Esophagus (tissue), 2 donors: ENCODE data around the gene TTLL7. TPM values are rescaled to one million over a fixed set of nuclear protein-coding genes. Genes with fewer than 3 reads are reported as not detected.

ENCODE experiments used
- H3K27ac ChIP-seq, 2 donors: one replicate each; pipeline ENCODE4 v1.5.1; 2013; ENCODE audit warnings: low read depth in 2 of 2, mild to moderate bottlenecking in 2 of 2, inconsistent platforms in 1 of 2, low read length in 1 of 2, moderate library complexity in 1 of 2
- H3K27me3 ChIP-seq, 2 donors: one replicate each; pipeline ENCODE4 v1.6.1; 2013; ENCODE audit warnings: low read length in 2 of 2, control low read depth in 1 of 2, mild to moderate bottlenecking in 1 of 2; ENCODE audit not compliant: insufficient read depth in 2 of 2, control insufficient read depth in 1 of 2
- H3K36me3 ChIP-seq, 2 donors: one replicate each; pipeline ENCODE4 v1.6.1; 2013; ENCODE audit warnings: low read length in 1 of 2; ENCODE audit not compliant: control insufficient read depth in 2 of 2, insufficient read depth in 2 of 2
- H3K4me1 ChIP-seq, 2 donors: one replicate each; pipeline ENCODE4 v1.6.1; 2013; ENCODE audit warnings: low read length in 1 of 2; ENCODE audit not compliant: control insufficient read depth in 2 of 2, insufficient read depth in 2 of 2
- H3K4me3 ChIP-seq, 2 donors: one replicate each; pipeline ENCODE4 v1.5.1; 2013; ENCODE audit warnings: low read length in 2 of 2, mild to moderate bottlenecking in 2 of 2, low read depth in 1 of 2, moderate library complexity in 1 of 2
- H3K9me3 ChIP-seq, 2 donors: one replicate each; pipeline ENCODE4 v1.6.1; 2013; ENCODE audit warnings: mild to moderate bottlenecking in 2 of 2, low read depth in 1 of 2, low read length in 1 of 2, moderate library complexity in 1 of 2; ENCODE audit not compliant: control insufficient read depth in 2 of 2, insufficient read depth in 1 of 2
- WGBS, 2 donors: extraction: QIAGEN DNeasy Blood & Tissue Kit; methylation state at CpG; one replicate each; pipeline ENCODE4 v1.1.7; 2013; 5-methylcytosine and 5-hydroxymethylcytosine counted together
- polyA plus RNA-seq, 2 donors: library from polyadenylated mRNA; stranded (reverse); fragments of 200-250 nt; gene quantifications; one replicate each; pipeline ENCODE4 v1.2.3, GENCODE V29; 2013
- donor health status: healthy with polysubstance abuse.
- donor health status: Bipolar disorder and iron deficiency.

The TTLL7 gene
- polyA plus RNA-seq, 2 donors: 1.6 to 3.6 TPM

DNA sequence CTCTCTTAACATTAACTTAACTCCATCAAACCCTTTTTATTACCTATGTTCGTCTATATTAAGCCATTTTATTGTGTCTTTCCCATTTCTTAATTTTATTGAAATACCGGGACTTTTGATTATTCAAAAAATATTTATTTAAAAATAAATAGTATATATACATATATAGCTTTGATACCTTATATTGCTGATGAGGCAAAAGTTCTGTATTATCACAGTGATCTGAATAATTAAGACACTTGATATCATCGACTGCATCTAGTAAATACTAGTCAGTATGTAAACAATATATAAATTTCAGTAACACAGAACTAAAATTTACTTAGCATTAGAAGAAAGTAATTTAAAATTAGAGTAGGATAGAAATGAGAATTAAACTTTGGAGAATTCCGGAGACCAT, 22.0 kb downstream of the TTLL7 start:
- no peaks in the 10 kb centered on the region for H3K27me3 ChIP-seq
- no peaks in the 10 kb centered on the region for H3K36me3 ChIP-seq
- 89 to 94% methylated on average over 4 of the region's 4 CpGs for WGBS, 2 donors
- no peak overlapping the region for H3K4me3 ChIP-seq
- no peak overlapping the region for H3K27ac ChIP-seq
- H3K9me3 ChIP-seq: no peaks in the 10 kb centered on the region
- no peaks in the 10 kb centered on the region for H3K4me1 ChIP-seq

DNA sequence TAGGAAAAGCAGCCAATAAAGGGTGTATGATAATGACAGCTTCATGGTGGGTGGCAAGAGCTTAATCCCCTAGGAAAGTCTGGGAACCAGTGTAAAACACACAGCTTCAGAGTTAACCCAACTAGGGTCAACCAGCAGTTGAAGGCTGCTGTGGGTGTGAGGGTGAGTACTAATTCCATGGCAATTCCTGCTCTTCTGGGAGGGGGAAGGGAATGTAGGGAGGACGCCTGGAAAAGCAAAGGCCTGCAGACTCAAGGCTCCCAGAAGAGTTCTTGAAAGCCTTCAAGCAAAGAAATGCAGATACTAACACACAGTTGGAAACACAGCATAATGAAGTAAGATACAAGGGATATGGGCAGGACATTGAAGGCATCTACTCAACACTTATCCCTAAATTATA, 28.1 kb downstream of the TTLL7 start:
- Histone ChIP-seq H3K36me3 (no peaks in the 10 kb centered on the region), H3K27me3 (no peaks in the 10 kb centered on the region), H3K27ac (no peak overlapping the region), H3K4me3 (no peak overlapping the region), H3K9me3 (no peaks in the 10 kb centered on the region), H3K4me1 (no peaks in the 10 kb centered on the region)
- 77 to 86% methylated on average over 1 of the region's 1 CpG for WGBS, 2 donors

DNA sequence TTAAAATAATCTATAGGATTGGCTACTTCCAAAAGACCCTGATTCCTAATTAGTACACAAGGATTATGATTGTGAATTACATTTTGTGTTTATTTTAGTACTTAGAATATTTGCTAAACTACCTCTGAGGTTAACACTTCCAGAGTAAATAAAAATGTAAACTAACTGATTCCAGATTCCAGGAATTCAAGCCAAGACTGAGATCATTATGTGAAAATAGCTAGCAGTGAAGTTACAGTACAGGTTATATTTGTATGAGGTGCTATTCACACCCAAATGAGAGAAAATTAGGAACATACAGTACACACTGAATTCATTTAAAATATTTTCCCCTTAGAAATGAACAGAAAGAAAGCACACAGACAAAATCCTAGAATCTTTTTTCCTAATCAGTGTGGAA, 28.8 kb downstream of the TTLL7 start:
- H3K27me3 ChIP-seq: no peaks in the 10 kb centered on the region
- no peak overlapping the region for H3K27ac ChIP-seq
- H3K9me3 ChIP-seq: no peaks in the 10 kb centered on the region
- no peaks in the 10 kb centered on the region for H3K36me3 ChIP-seq
- H3K4me1 ChIP-seq: no peaks in the 10 kb centered on the region
- no peak overlapping the region for H3K4me3 ChIP-seq

DNA sequence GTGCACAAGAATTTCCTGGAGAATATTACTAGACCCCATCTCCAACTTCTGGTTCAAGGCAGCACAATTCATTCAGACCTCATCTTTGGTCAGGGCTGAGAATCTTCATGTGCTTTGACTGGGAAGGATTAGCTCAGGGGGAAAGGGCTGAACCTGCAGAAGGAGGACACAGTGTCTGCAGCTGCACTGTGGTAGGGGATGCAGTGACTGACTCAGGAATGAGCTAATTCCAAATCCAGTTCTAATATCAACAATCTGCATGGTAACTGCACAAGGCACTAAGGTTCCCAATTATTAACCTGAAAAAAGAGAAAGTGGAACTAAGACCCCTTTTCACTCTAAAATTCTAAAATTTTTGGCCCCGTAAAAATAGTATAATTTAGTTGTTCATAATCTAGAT, 31.6 kb downstream of the TTLL7 start:
- Histone ChIP-seq H3K36me3 (no peaks in the 10 kb centered on the region), H3K27me3 (no peaks in the 10 kb centered on the region), H3K27ac (no peak overlapping the region), H3K4me1 (no peaks in the 10 kb centered on the region), H3K9me3 (no peaks in the 10 kb centered on the region), H3K4me3 (no peak overlapping the region)
- 98 to 100% methylated on average over 1 of the region's 1 CpG for WGBS, 2 donors

DNA sequence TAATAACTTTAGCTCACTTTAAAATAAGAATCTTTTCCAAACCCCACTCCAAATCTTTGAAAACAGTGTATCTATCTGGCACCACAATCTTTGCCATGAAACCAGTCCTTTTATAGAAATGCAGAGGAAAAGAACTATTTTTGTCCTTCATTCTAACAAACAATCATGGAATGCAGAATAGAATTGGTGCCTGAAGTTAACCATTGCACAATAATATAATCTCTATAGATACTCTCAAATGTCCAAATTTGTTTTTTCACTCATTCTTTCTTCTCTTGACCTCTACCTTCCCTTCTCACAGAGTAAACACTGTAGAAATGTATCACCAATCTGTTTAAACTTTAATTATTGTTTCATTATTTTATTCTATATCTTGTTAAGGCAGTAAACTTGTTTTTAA, 34.8 kb downstream of the TTLL7 start:
- no peaks in the 10 kb centered on the region for H3K27me3 ChIP-seq
- H3K9me3 ChIP-seq: no peaks in the 10 kb centered on the region
- no peaks in the 10 kb centered on the region for H3K36me3 ChIP-seq
- H3K4me1 ChIP-seq: no peaks in the 10 kb centered on the region
- no peak overlapping the region for H3K27ac ChIP-seq
- H3K4me3 ChIP-seq: no peak overlapping the region

DNA sequence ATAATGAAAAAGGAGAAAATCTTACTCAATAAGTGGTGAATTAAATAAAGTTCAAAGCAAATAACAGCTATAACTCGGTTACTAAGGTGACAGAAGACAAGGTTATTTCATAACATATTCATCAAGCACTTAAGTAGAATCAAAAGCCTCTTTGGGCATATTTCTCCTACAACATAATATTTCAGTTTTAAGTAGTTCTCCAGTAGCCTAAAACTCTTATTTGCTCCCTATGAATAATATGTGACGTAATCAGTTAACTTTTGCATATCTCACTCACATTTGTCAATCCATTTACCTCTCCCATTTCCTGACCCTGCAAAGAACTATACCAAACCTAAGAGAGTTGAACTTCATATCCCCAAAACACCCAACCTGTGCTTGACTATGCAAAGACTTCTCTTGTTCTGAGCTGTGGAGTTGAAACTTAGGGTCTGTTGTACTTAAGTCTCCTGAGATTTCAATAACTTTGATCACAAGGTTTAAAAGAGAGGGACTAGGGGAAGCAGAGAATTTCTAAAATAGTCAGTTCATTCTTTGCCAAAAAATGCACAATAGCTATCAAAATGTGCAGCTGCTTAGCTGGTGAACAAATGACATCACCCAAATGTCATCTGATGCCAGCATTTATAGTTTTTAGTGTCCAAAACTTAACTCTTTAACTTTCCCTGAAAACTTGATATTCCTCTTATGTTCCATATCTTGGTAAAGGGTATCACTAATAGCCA, 37.2 kb downstream of the TTLL7 start:
- Histone ChIP-seq H3K27ac (no peak overlapping the region), H3K9me3 (no peaks in the 10 kb centered on the region), H3K4me1 (no peaks in the 10 kb centered on the region), H3K27me3 (no peaks in the 10 kb centered on the region), H3K36me3 (no peaks in the 10 kb centered on the region), H3K4me3 (no peak overlapping the region)
- 72 to 74% methylated on average over 2 of the region's 2 CpGs for WGBS, 2 donors

DNA sequence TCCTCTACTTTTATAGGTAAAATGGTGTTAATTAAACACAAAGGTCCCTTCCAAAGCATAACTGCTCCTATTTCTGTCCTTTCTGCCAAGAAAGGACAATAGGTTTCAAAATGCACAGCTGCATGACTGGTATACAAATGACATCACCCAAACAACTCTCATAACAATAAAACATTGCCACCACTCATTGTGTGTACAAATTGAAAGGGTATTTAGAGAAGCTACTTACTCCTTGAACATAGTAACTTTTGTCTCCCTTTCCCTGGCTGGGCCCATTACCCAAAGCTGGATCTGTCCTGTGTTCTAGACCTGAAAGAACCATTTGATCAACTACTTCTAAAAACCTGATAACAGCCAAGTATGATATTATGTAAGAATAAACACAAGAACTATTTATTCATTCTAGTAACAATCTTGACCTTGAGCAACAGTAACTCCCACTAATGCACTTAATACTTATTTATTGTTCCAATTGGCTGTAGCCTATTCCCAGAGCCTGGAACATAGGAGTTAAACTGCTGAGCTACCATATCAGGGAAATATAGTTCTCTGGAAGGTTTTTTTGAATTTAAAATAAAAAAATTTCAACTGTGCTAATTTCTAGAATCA, 38.2 kb downstream of the TTLL7 start:
- Histone ChIP-seq H3K27ac (no peak overlapping the region), H3K4me3 (no peak overlapping the region), H3K27me3 (no peaks in the 10 kb centered on the region), H3K36me3 (no peaks in the 10 kb centered on the region), H3K9me3 (no peaks in the 10 kb centered on the region), H3K4me1 (no peaks in the 10 kb centered on the region)

DNA sequence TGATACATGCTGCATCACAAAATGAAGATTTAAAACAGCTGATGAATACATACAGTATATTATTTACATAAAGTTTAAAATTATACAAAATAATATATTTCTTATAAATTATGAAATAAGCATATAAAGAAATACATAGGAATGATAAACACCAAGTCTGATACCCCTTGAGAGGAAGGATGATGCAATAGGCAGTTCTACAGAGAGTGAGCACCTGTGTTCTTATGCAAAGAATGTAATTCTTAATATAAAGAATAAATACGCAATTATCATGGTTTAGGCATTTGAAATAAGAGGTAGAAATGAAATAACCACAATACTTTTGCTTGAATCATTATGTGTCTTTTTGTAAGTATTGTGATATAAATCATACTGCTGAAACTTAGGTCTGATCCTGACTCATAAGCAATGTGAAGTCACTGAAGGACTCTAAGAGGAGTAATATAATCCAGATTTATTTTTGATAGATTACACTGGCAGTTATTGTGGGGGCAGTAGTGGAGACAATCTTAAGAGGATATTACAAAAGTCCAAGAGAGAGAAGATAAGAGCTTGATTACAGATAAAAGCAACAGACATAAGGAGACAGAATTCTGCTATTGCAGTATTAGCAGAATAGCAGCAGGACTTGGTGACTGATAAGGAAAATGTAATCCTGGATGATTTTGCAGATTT, 39.0 kb downstream of the TTLL7 start:
- Histone ChIP-seq H3K36me3 (no peaks in the 10 kb centered on the region), H3K27ac (no peak overlapping the region), H3K4me3 (no peak overlapping the region), H3K9me3 (no peaks in the 10 kb centered on the region), H3K4me1 (no peaks in the 10 kb centered on the region), H3K27me3 (no peaks in the 10 kb centered on the region)
- WGBS, 2 donors: 88 to 89% methylated on average over 1 of the region's 1 CpG

DNA sequence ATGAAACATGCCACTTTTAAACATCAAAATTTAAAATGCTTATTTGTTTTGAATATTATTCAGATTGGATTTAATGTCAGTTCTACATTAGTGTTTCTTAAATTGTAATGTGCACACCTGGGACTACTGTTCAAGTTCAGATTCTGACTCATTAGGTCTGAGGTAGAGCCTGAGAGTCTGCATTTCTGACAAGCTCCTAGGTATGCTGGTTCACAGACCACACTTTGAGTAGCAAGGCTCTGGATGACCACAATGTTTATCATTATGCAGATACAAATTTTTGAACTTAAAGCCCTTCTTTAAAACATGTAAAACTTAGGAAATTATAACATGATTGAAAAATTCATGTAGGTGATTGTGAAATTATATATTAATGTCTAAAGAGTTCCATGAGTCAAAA, 40.2 kb downstream of the TTLL7 start:
- no peaks in the 10 kb centered on the region for H3K27me3 ChIP-seq
- H3K27ac ChIP-seq: no peak overlapping the region
- no peak overlapping the region for H3K4me3 ChIP-seq
- H3K36me3 ChIP-seq: no peaks in the 10 kb centered on the region
- H3K9me3 ChIP-seq: no peaks in the 10 kb centered on the region
- H3K4me1 ChIP-seq: no peaks in the 10 kb centered on the region
